NCI-H460 (cell line): ENCODE results near the gene INTS15. TPM values are rescaled to one million over a fixed set of nuclear protein-coding genes. Genes with fewer than 3 reads are reported as not detected.

Experiments used
- DNase-seq: peaks from one replicate; pipeline ENCODE4 v3.0.0-alpha.2; 2016; ENCODE audit warnings: low read depth; ENCODE audit errors: extremely low read depth
- total RNA-seq: library from RNA; depleted of rRNA; stranded (reverse); fragments of >200 nt; shearing (Covaris generic); gene quantifications from 2 replicates; pipeline ENCODE4 v1.2.3, GENCODE V29; 2014

Gene INTS15
- total RNA-seq, 1 experiment from 2014 or later: 25.2 TPM

GRCh38 chr7:6640246-6640721 is 50.5 kb downstream of the INTS15 start:
- no peak for DNase-seq

- DNase-seq: no peak
These were observed 51.6 kb downstream of the INTS15 start for GRCh38 chr7:6641305-6642035.

GRCh38 chr7:6642239-6642839 is 52.5 kb downstream of the INTS15 start:
- no peak for DNase-seq

GRCh38 chr7:6642861-6643640 is 53.2 kb downstream of the INTS15 start:
- DNase-seq: no peak

GRCh38 chr7:6643915-6644625 is 54.2 kb downstream of the INTS15 start:
- DNase-seq: no peak

GRCh38 chr7:6644728-6645127 is 54.9 kb downstream of the INTS15 start:
- DNase-seq: no peak

- no peak for DNase-seq
These were observed 56.6 kb downstream of the INTS15 start for GRCh38 chr7:6646465-6646864.

GRCh38 chr7:6647080-6647479 is 57.3 kb downstream of the INTS15 start:
- no peak for DNase-seq

- DNase-seq: no peak
These were observed 57.7 kb downstream of the INTS15 start for GRCh38 chr7:6647541-6647940.

- no peak for DNase-seq
These were observed 58.4 kb downstream of the INTS15 start for GRCh38 chr7:6648066-6648814.

GRCh38 chr7:6648815-6649104 is 58.9 kb downstream of the INTS15 start:
- DNase-seq: no peak

GRCh38 chr7:6649241-6649961 is 59.6 kb downstream of the INTS15 start:
- no peak for DNase-seq

GRCh38 chr7:6650086-6650485 is 60.3 kb downstream of the INTS15 start:
- DNase-seq: no peak

GRCh38 chr7:6650521-6651011 is 60.7 kb downstream of the INTS15 start:
- DNase-seq: no peak

- DNase-seq: no peak
These were observed 62.1 kb downstream of the INTS15 start for GRCh38 chr7:6651851-6652445.

- DNase-seq: no peak
These were observed 62.7 kb downstream of the INTS15 start for GRCh38 chr7:6652446-6653011.

- no peak for DNase-seq
These were observed 63.5 kb downstream of the INTS15 start for GRCh38 chr7:6653071-6654003.
